K562 (cell line): Measurements from ENCODE around the gene LAG3. TPM values are rescaled to one million over a fixed set of nuclear protein-coding genes. Genes with fewer than 3 reads are reported as not detected.

Experiments used
- ETV1 ChIP-seq: fragments of 450-650 bp; conservative IDR thresholded peaks from 2 replicates; pipeline ENCODE4 v1.6.1; 2016; ENCODE audit warnings: missing genetic modification characterization, control low read depth, low read depth, missing compliant biosample characterization
- HMGN3 ChIP-seq: IDR thresholded peaks from 2 replicates; pipeline ENCODE4 v1.6.1; 2011; ENCODE audit warnings: borderline replicate concordance, low read depth, mild to moderate bottlenecking, mixed read lengths, low read length; ENCODE audit not compliant: insufficient read length; ENCODE audit errors: extremely low read depth
- HOXB6 ChIP-seq: fragments of 250-450 bp; sonication (Bioruptor Pico); IDR thresholded peaks from 2 replicates; pipeline ENCODE4 v1.5.1; 2022; ENCODE audit warnings: mild to moderate bottlenecking, borderline replicate concordance
- IRF2 ChIP-seq: sonication (generic); formaldehyde crosslinking; IDR thresholded peaks from 2 replicates; pipeline ENCODE4 v1.8.1; 2022; ENCODE audit warnings: mild to moderate bottlenecking, missing genetic modification reagents
- MAFK ChIP-seq: IDR thresholded peaks from 2 replicates; pipeline ENCODE4 v1.6.1; 2011; ENCODE audit warnings: low read length, improper control_type of control experiment
- NFRKB ChIP-seq: fragments of 450-650 bp; IDR thresholded peaks from 2 replicates; pipeline ENCODE4 v1.6.1; 2016; ENCODE audit warnings: low read depth
- RBFOX2 ChIP-seq: fragments of 200-400 bp; formaldehyde crosslinking; IDR thresholded peaks from 2 replicates; pipeline ENCODE4 v1.6.1; 2017; ENCODE audit warnings: low read depth, mild to moderate bottlenecking, low read length, moderate library complexity
- RBM39 ChIP-seq: fragments of 200-400 bp; formaldehyde crosslinking; optimal IDR thresholded peaks from 2 replicates; pipeline ENCODE3; 2018; ENCODE audit warnings: low read depth, low read length
- ZKSCAN1 ChIP-seq: fragments of 150-350 bp; IDR thresholded peaks from 2 replicates; pipeline ENCODE4 v1.6.1; 2016; ENCODE audit warnings: low read depth, low read length
- ZKSCAN8 ChIP-seq: fragments of 200-800 bp; sonication (Bioruptor generic); IDR thresholded peaks from 2 replicates; pipeline ENCODE4 v1.6.1; 2016; ENCODE audit warnings: missing genetic modification characterization, missing compliant biosample characterization
- polyA plus RNA-seq, 8 experiments: library from polyadenylated mRNA; depleted of rRNA in 4 of 8; stranded (reverse) in 5 of 8; unstranded in 3 of 8; fragments of >200 nt; fragmentation: Nextera tagmentation in 2 of 8; fragmentation: Illumina TruSeq in 1 of 8; extraction: Ambion mirVana in 2 of 8; extraction: Trizol in 1 of 8; gene quantifications; 2 replicates each; pipeline versions ENCODE4 v1.2.1 to v1.2.3, GENCODE V29; 2011 to 2014; ENCODE audit warnings: inconsistent platforms in 1 of 8, missing spikeins in 1 of 8
- total RNA-seq, 7 experiments: library from RNA; depleted of rRNA in 6 of 7; stranded (reverse); fragments of >200 nt in 6 of 7; fragmentation: Illumina TruSeq in 2 of 7; extraction: Trizol in 2 of 7; gene quantifications; 2 replicates each; pipeline versions ENCODE4 v1.2.1 to v1.2.3, GENCODE V29; 2011 to 2021; ENCODE audit warnings: low replicate concordance in 1 of 7
- TF ChIP-seq, protein P1 (sequence below): fragments of 450-650 bp; IDR thresholded peaks from 2 replicates; pipeline ENCODE4 v1.7.0; 2016; ENCODE audit warnings: borderline replicate concordance
- TF ChIP-seq, protein P2 (sequence below): fragments of 250-450 bp; sonication (Bioruptor Pico); IDR thresholded peaks from 2 replicates; pipeline ENCODE4 v1.5.0; 2021
- TF ChIP-seq, protein P3 (sequence below): fragments of 450-650 bp; formaldehyde crosslinking; IDR thresholded peaks from 2 replicates; pipeline ENCODE4 v1.4.0; 2022; ENCODE audit warnings: missing genetic modification characterization
- TF ChIP-seq, protein P4 (sequence below), 2 experiments: fragments of 450-650 bp in 1 of 2; sonication (generic) in 1 of 2; formaldehyde crosslinking in 1 of 2; IDR thresholded peaks in 1 of 2; conservative IDR thresholded peaks in 1 of 2; 2 replicates each; pipeline versions ENCODE4 v1.6.1 to v1.8.1; 2016 to 2023; ENCODE audit warnings: mild to moderate bottlenecking in 2 of 2, moderate library complexity in 2 of 2, inconsistent platforms in 1 of 2, missing genetic modification reagents in 1 of 2
- TF ChIP-seq, protein P5 (sequence below): fragments of 450-650 bp; IDR thresholded peaks from 2 replicates; pipeline ENCODE4 v1.7.1; 2018; ENCODE audit warnings: mild to moderate bottlenecking, low read depth; ENCODE audit not compliant: partially characterized antibody
- TF ChIP-seq, protein P6 (sequence below), 2 experiments: fragments of 250-450 bp in 1 of 2; fragments of 450-650 bp in 1 of 2; sonication (Bioruptor Pico) in 1 of 2; IDR thresholded peaks; 2 replicates each; pipeline versions ENCODE4 v1.6.1 to v1.8.0; 2016 to 2021; ENCODE audit warnings: mild to moderate bottlenecking in 2 of 2, moderate library complexity in 2 of 2, missing compliant biosample characterization in 1 of 2, missing genetic modification characterization in 1 of 2

LAG3 gene
- total and polyA plus RNA-seq, 9 of the 15 experiments (the other 6 are each of a cell fraction or from before 2014, with no cell fraction given), result 0.07 to 0.66 (median 0.09) TPM; not detected in 1

DNA sequence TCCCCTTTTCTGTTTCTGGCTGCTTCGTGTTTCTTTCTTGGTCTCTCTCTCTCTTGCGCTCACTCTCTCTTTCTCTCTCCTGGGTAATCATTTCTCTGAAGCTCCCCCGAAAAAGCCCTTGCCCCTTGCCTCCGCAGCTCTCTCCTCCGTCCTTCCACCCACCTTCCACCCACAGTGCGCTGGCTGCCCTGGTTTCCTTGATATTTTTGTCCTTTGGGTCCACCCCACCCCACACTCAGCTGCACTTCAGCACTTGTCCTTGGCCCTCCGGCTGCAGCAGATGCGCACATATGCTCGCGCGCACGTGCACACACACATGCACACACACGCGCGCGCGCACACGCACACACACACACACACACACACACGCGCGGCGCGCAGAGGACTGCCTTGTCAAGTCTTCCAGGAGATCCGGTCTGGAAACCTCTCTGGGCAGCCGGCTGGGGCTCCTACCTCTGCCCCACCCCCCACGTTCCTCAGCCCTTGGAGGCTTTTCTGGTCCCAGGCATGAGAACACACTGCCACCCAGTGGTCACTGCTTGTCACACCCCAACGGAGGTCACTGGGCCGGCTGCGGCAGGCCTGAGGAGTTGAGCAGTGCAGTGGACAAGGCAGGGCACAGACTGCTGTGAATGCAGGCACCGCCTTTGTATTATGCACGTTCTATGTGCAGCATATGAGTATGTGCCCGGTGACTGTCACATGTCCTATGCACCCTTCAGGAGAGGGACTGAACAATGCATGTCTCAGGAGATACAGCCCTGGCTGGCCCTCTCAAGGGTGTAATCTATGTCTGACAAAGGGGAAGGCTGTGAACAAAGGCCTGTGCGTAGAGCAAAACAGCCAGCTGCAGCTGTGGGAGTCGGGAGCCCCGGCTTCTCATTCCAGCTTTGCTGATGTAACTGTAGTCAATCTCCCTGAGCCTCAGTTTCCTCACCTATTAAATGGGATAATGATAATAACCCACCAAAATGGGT, 6.5 kb downstream of the LAG3 start (continued):
- TF ChIP-seq, protein P1, sequence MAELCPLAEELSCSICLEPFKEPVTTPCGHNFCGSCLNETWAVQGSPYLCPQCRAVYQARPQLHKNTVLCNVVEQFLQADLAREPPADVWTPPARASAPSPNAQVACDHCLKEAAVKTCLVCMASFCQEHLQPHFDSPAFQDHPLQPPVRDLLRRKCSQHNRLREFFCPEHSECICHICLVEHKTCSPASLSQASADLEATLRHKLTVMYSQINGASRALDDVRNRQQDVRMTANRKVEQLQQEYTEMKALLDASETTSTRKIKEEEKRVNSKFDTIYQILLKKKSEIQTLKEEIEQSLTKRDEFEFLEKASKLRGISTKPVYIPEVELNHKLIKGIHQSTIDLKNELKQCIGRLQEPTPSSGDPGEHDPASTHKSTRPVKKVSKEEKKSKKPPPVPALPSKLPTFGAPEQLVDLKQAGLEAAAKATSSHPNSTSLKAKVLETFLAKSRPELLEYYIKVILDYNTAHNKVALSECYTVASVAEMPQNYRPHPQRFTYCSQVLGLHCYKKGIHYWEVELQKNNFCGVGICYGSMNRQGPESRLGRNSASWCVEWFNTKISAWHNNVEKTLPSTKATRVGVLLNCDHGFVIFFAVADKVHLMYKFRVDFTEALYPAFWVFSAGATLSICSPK, result no peak
- TF ChIP-seq RBFOX2 (peak; percentile 59), RBM39 (no peak), MAFK (no peak), NFRKB (0 out of 2 replicates have a peak, but pooled peaks have one; percentile 22), ZKSCAN8 (no peak), ZKSCAN1 (no peak), IRF2 (CRISPR knock-in tag) (no peak), HMGN3 (peak; percentile 67), HOXB6 (no peak), ETV1 (peak; percentile 83)
- TF ChIP-seq, protein P2, sequence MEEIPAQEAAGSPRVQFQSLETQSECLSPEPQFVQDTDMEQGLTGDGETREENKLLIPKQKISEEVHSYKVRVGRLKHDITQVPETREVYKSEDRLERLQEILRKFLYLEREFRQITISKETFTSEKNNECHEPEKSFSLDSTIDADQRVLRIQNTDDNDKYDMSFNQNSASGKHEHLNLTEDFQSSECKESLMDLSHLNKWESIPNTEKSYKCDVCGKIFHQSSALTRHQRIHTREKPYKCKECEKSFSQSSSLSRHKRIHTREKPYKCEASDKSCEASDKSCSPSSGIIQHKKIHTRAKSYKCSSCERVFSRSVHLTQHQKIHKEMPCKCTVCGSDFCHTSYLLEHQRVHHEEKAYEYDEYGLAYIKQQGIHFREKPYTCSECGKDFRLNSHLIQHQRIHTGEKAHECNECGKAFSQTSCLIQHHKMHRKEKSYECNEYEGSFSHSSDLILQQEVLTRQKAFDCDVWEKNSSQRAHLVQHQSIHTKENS (CRISPR knock-in tag), result no peak
- TF ChIP-seq, protein P3, sequence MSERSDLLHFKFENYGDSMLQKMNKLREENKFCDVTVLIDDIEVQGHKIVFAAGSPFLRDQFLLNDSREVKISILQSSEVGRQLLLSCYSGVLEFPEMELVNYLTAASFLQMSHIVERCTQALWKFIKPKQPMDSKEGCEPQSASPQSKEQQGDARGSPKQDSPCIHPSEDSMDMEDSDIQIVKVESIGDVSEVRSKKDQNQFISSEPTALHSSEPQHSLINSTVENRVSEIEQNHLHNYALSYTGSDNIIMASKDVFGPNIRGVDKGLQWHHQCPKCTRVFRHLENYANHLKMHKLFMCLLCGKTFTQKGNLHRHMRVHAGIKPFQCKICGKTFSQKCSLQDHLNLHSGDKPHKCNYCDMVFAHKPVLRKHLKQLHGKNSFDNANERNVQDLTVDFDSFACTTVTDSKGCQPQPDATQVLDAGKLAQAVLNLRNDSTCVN (CRISPR knock-in tag), result no peak
- TF ChIP-seq, protein P4, sequence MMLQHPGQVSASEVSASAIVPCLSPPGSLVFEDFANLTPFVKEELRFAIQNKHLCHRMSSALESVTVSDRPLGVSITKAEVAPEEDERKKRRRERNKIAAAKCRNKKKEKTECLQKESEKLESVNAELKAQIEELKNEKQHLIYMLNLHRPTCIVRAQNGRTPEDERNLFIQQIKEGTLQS (IDR thresholded peaks at IDR 0.05), result no peak
- TF ChIP-seq, protein P4 (CRISPR knock-in tag; conservative IDR thresholded peaks at IDR 0.05), result no peak
- TF ChIP-seq, protein P5, sequence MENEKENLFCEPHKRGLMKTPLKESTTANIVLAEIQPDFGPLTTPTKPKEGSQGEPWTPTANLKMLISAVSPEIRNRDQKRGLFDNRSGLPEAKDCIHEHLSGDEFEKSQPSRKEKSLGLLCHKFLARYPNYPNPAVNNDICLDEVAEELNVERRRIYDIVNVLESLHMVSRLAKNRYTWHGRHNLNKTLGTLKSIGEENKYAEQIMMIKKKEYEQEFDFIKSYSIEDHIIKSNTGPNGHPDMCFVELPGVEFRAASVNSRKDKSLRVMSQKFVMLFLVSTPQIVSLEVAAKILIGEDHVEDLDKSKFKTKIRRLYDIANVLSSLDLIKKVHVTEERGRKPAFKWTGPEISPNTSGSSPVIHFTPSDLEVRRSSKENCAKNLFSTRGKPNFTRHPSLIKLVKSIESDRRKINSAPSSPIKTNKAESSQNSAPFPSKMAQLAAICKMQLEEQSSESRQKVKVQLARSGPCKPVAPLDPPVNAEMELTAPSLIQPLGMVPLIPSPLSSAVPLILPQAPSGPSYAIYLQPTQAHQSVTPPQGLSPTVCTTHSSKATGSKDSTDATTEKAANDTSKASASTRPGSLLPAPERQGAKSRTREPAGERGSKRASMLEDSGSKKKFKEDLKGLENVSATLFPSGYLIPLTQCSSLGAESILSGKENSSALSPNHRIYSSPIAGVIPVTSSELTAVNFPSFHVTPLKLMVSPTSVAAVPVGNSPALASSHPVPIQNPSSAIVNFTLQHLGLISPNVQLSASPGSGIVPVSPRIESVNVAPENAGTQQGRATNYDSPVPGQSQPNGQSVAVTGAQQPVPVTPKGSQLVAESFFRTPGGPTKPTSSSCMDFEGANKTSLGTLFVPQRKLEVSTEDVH, result peak; percentile 39
- TF ChIP-seq, protein P6, sequence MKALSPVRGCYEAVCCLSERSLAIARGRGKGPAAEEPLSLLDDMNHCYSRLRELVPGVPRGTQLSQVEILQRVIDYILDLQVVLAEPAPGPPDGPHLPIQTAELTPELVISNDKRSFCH (CRISPR knock-in tag; IDR thresholded peaks at IDR 0.05), result no peak
- TF ChIP-seq, protein P6 (tag; IDR thresholded peaks at IDR 0.05), result 0 out of 2 replicates have a peak, but pooled peaks have one; percentile 37
